Suprapubic skin (tissue), 4 donors: Measurements from ENCODE around the gene CCAR1. TPM values are rescaled to one million over a fixed set of nuclear protein-coding genes. Genes with fewer than 3 reads are reported as not detected.
"Not testable (repeated sequence)": the region's sequence is repeated elsewhere in the genome, so short reads cannot be mapped to it uniquely, and the experiment has no call there.

Source experiments
- DNase-seq, 2 donors: peaks; one replicate each; pipeline ENCODE4 v3.0.0-alpha.2; 2019; ENCODE audit warnings: low spot score in 2 of 2
- H3K27ac ChIP-seq: fragments of 200-600 bp; sonication (generic); one replicate; pipeline ENCODE4 v1.5.1; 2019
- H3K27me3 ChIP-seq: fragments of 200-600 bp; sonication (generic); one replicate; pipeline ENCODE4 v1.5.1; 2019
- H3K36me3 ChIP-seq: fragments of 200-600 bp; sonication (generic); one replicate; pipeline ENCODE4 v1.5.1; 2019
- H3K4me1 ChIP-seq: fragments of 200-600 bp; sonication (generic); one replicate; pipeline ENCODE4 v1.5.1; 2019
- H3K4me3 ChIP-seq: fragments of 200-600 bp; sonication (generic); one replicate; pipeline ENCODE4 v1.5.1; 2019; ENCODE audit warnings: mild to moderate bottlenecking
- H3K9me3 ChIP-seq: fragments of 200-600 bp; sonication (generic); one replicate; pipeline ENCODE4 v1.5.1; 2019
- EP300 ChIP-seq: sonication (generic); formaldehyde crosslinking; IDR thresholded peaks from one replicate; pipeline ENCODE4 v1.6.1; 2017; ENCODE audit warnings: antibody characterized with exemption
- POLR2A ChIP-seq, 2 donors: fragments of 450-650 bp; IDR thresholded peaks; one replicate each; pipeline ENCODE4 v1.6.1; 2017; ENCODE audit warnings: antibody characterized with exemption in 2 of 2, mild to moderate bottlenecking in 2 of 2, moderate library complexity in 2 of 2
- POLR2AphosphoS5 ChIP-seq, 3 donors: sonication (generic); formaldehyde crosslinking; IDR thresholded peaks; one replicate each; pipeline ENCODE4 v1.6.1; 2017; ENCODE audit warnings: antibody characterized with exemption in 3 of 3
- WGBS: methylation state at CpG from one replicate; pipeline ENCODE4 v1.1.5; 2018; 5-methylcytosine and 5-hydroxymethylcytosine counted together
- total RNA-seq, 4 donors: library from RNA; depleted of rRNA; stranded (reverse); fragments of >200 nt; gene quantifications; one replicate each; pipeline ENCODE4 v1.1.0, GENCODE V29; 2016
- TF ChIP-seq, protein P1 (sequence below), 2 donors: fragments of 200-600 bp in 1 of 2; fragments of 450-650 bp in 1 of 2; sonication (generic) in 1 of 2; IDR thresholded peaks; one replicate each; pipeline ENCODE4 v1.5.1; 2016 to 2019; ENCODE audit warnings: antibody characterized with exemption in 2 of 2, mild to moderate bottlenecking in 1 of 2, moderate library complexity in 1 of 2

CCAR1 gene
- total RNA-seq, 4 donors from 2014 or later = 34.8 to 103 (median 43.8) TPM

DNA sequence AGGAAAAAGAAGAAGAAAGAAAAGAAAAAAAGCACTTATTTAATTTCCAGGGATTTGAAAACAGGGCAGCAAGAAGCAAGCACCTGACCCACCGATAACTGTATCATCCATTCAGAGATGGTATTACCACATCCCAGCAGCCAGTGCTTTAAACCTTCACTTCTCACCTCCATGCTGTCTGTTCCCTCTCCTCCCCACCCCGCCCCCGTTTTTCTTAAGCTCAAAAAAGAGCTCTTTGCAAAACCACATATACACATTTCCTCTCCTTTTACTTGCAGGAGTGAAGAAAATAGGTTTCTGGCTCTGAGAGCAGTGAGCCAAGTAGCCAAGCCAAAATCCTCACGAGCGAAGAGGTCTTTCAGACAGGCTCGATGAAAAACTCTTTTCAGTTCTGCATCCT lies 108.5 kb downstream of the CCAR1 start:
- H3K27ac ChIP-seq = no peak overlapping the region
- H3K4me3 ChIP-seq = no peak overlapping the region
- H3K36me3 ChIP-seq = no peaks in the 10 kb centered on the region
- no peak for TF ChIP-seq POLR2AphosphoS5 (IDR thresholded peaks at IDR 0.05)
- peaks cover 11% of the 10 kb centered on the region for H3K4me1 ChIP-seq
- 58% methylated on average over 6 of the region's 6 CpGs for WGBS
- no peaks in the 10 kb centered on the region for H3K9me3 ChIP-seq
- no peak for DNase-seq
- peaks cover 11% of the 10 kb centered on the region for H3K27me3 ChIP-seq

DNA sequence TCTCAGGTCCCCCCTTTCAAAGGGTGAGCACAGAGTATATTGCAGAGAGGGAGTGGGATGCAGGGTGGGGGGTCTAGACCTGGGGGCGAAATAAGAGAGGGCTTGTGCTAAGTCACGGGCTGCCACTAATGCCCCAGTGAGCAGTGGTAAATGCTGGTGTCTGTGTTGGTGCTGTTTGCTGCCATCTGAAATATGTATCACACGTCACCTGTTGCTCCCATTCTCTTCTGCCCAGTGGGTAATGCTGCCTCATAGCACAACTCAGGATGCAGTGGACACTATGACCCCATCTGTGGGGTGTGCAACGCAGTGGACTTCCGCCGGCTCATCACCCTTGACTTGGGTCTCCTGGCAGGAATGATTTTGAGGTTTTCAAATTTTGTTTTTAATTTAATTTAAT lies 108.9 kb downstream of the CCAR1 start:
- no peak overlapping the region for H3K27ac ChIP-seq
- TF ChIP-seq POLR2A (IDR thresholded peaks at IDR 0.05) = no peak
- TF ChIP-seq POLR2AphosphoS5 (IDR thresholded peaks at IDR 0.05) = no peak
- no peak for TF ChIP-seq EP300
- TF ChIP-seq, protein P1, sequence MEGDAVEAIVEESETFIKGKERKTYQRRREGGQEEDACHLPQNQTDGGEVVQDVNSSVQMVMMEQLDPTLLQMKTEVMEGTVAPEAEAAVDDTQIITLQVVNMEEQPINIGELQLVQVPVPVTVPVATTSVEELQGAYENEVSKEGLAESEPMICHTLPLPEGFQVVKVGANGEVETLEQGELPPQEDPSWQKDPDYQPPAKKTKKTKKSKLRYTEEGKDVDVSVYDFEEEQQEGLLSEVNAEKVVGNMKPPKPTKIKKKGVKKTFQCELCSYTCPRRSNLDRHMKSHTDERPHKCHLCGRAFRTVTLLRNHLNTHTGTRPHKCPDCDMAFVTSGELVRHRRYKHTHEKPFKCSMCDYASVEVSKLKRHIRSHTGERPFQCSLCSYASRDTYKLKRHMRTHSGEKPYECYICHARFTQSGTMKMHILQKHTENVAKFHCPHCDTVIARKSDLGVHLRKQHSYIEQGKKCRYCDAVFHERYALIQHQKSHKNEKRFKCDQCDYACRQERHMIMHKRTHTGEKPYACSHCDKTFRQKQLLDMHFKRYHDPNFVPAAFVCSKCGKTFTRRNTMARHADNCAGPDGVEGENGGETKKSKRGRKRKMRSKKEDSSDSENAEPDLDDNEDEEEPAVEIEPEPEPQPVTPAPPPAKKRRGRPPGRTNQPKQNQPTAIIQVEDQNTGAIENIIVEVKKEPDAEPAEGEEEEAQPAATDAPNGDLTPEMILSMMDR (IDR thresholded peaks at IDR 0.05) = no peak
- H3K9me3 ChIP-seq = no peaks in the 10 kb centered on the region
- DNase-seq = no peak
- no peaks in the 10 kb centered on the region for H3K36me3 ChIP-seq
- peaks cover 11% of the 10 kb centered on the region for H3K27me3 ChIP-seq
- WGBS = 91% methylated on average over 6 of the region's 6 CpGs
- no peak overlapping the region for H3K4me3 ChIP-seq
- peaks cover 11% of the 10 kb centered on the region for H3K4me1 ChIP-seq

DNA sequence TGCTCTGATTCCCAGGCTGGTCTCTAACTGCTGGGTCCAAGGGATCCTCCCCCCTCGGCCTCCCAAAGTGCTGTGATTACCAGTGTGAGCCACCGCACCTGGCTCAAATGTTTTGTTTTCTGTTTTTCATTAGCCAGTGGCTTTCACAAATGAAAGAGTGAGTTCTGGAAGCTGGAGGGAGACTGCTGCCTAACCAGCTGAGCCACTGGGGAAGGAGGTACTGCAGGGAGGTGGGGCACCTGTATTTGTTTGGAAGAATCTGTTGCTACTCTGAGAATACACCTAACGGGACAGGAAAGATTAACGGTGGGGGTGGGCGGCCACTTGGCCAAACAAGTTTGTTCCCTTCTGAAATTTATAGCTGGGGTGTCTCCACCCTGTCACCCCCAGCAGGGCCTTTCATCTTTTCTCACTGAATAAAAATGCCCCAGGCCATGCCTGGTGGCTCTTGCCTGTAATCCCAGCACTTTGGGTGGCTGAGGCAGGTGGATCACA lies 111.0 kb downstream of the CCAR1 start:
- 56% methylated on average over 5 of the region's 5 CpGs for WGBS
- H3K27ac ChIP-seq = no peak overlapping the region
- TF ChIP-seq EP300 (no peak), POLR2A (IDR thresholded peaks at IDR 0.05) (no peak), POLR2AphosphoS5 (IDR thresholded peaks at IDR 0.05) (no peak)
- TF ChIP-seq, protein P1 (IDR thresholded peaks at IDR 0.05) = no peak
- H3K36me3 ChIP-seq = no peaks in the 10 kb centered on the region
- H3K4me1 ChIP-seq = peaks cover 5% of the 10 kb centered on the region
- no peaks in the 10 kb centered on the region for H3K9me3 ChIP-seq
- peaks cover 6% of the 10 kb centered on the region for H3K27me3 ChIP-seq
- no peak for DNase-seq
- no peak overlapping the region for H3K4me3 ChIP-seq

DNA sequence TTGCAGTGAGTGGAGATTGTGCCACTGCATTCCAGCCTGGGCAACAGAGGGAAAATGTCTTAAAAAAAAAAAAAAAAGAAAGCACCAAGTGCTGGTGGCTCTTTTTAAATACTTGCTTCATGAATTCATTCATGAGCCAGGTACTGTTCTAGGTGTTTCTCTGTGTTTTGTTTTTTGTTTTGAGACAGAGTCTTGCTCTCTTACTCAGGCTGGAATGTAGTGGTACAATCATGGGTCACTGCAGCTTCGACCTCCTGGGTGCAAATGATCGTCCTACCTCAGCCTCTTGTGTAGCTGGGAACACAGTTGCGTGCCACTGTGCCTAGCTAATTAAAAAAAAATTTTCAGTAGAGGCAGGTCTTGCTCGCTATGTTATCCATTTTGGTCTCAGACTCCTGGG lies 111.6 kb downstream of the CCAR1 start:
- WGBS = 91% methylated on average over 4 of the region's 4 CpGs
- no peak for DNase-seq
- TF ChIP-seq POLR2AphosphoS5 (IDR thresholded peaks at IDR 0.05) (no peak), POLR2A (IDR thresholded peaks at IDR 0.05) (no peak), EP300 (no peak)
- TF ChIP-seq, protein P1 (IDR thresholded peaks at IDR 0.05) = no peak
- Histone ChIP-seq H3K4me1 (peaks cover 2% of the 10 kb centered on the region), H3K36me3 (no peaks in the 10 kb centered on the region), H3K27ac (no peak overlapping the region), H3K27me3 (peaks cover 6% of the 10 kb centered on the region), H3K9me3 (no peaks in the 10 kb centered on the region), H3K4me3 (no peak overlapping the region)

DNA sequence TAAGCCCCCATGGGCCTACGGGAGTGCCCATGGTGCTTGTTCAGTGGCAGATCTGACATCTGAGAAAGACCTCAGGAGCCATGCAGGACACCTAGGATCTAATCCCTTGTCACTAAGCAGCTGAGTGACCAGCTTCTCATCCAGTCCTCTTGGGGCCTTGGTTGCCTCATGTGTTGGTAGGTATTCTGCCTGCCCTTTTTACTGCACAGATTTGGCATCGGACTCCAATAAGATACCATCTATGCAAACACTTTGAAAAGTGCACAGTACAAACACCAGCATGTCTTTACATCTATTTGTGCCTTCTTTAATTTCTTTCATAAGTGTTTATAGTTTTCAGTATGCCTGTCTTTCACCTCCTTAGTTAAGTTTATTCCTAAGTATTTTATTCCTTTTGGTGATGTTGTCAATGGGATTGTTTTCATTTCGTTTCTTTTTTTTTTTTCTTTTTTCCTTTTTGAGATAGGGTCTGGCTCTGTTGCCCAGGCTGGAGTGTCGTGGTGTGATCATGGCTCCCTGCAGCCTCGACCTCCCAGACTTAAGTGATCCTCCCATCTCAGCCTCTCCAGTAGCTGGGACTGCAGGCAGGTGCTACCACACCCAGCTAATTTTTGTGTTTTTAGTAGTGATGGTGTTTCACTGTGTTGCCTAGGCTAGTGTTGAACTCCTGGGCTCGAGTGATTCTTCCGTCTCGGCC lies 116.7 kb downstream of the CCAR1 start:
- no peaks in the 10 kb centered on the region for H3K27me3 ChIP-seq
- 83% methylated on average over 8 of the region's 8 CpGs for WGBS
- H3K4me3 ChIP-seq = no peak overlapping the region
- no peaks in the 10 kb centered on the region for H3K9me3 ChIP-seq
- H3K36me3 ChIP-seq = no peaks in the 10 kb centered on the region
- no peaks in the 10 kb centered on the region for H3K4me1 ChIP-seq
- TF ChIP-seq, protein P1 (IDR thresholded peaks at IDR 0.05) = no peak
- TF ChIP-seq EP300 (no peak), POLR2A (IDR thresholded peaks at IDR 0.05) (no peak), POLR2AphosphoS5 (IDR thresholded peaks at IDR 0.05) (no peak)
- H3K27ac ChIP-seq = no peak overlapping the region
- DNase-seq = no peak

DNA sequence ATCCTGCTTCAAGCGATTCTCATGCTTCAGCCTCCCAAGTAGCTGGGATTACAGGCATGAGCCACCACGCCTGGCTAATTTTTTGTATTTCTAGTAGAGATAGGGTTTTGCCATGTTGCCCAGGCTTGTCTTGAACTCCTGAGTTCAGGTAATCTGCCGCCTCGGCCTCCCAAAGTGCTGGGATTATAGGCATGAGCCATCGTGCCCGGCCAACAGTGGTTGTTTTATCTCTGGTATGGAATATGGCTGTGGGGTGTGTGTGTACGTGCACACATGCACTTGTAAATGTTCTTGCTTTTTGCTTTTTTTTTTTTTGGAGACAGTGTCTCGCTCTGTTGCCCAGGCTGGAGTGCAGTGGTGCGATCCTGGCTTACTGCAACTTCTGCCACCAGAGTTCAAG lies 119.6 kb downstream of the CCAR1 start:
- DNase-seq, H3K27me3 ChIP-seq, H3K4me3 ChIP-seq, H3K9me3 ChIP-seq, H3K27ac ChIP-seq, H3K36me3 ChIP-seq, H3K4me1 ChIP-seq: not testable (repeated sequence)
- whole genome bisulfite sequencing = 94% methylated on average over 9 of the region's 9 CpGs

Other genes starting within 250 kb of the CCAR1 start
- 1 to 10 TPM; 2.4 to 7.2 (median 3.5) TPM for gene DNA2, start 249.3 kb upstream of the CCAR1 start, total RNA-seq
- gene SLC25A16, start 193.7 kb upstream of the CCAR1 start, total RNA-seq = 10 to 100 TPM in 3 of 4 donors, 1 to 10 TPM in 1; 6.8 to 35.7 (median 12.9) TPM
- 1 to 10 TPM in 3 of 4 donors, under 1 TPM in 1; 0.98 to 3.2 (median 2.6) TPM for gene TET1, start 160.9 kb upstream of the CCAR1 start, total RNA-seq
- gene STOX1, start 106.3 kb downstream of the CCAR1 start, total RNA-seq = 1 to 10 TPM in 3 of 4 donors, under 1 TPM in 1; 0.64 to 2.2 (median 1.4) TPM
- 10 to 100 TPM; 21.9 to 34.2 (median 27.8) TPM for gene DDX50, start 180.1 kb downstream of the CCAR1 start, total RNA-seq
- 10 to 100 TPM; 35.4 to 84.4 (median 58.5) TPM for gene DDX21, start 234.9 kb downstream of the CCAR1 start, total RNA-seq